Peyer's patch (tissue), 4 donors: ENCODE measurements around the gene SIGLEC15. TPM values are rescaled to one million over a fixed set of nuclear protein-coding genes. Genes with fewer than 3 reads are reported as not detected.
"Not testable (repeated sequence)": the region's sequence is repeated elsewhere in the genome, so short reads cannot be mapped to it uniquely, and the experiment has no call there.

Experiments used
- DNase-seq, 3 donors: peaks; one replicate each; pipeline ENCODE4 v3.0.0-alpha.2; 2017 to 2019
- H3K27ac ChIP-seq, 4 donors: fragments of 200-600 bp; sonication (generic); one replicate each; pipeline ENCODE4 v1.5.1; 2016 to 2019
- H3K27me3 ChIP-seq, 2 donors: fragments of 200-600 bp; sonication (generic); one replicate each; pipeline ENCODE4 v1.5.1; 2019
- H3K36me3 ChIP-seq, 3 donors: fragments of 200-600 bp; sonication (generic); one replicate each; pipeline ENCODE4 v1.5.1; 2016 to 2019
- H3K4me1 ChIP-seq, 4 donors: fragments of 200-600 bp; sonication (generic); one replicate each; pipeline ENCODE4 v1.5.1; 2016 to 2019
- H3K4me3 ChIP-seq, 4 donors: fragments of 200-600 bp; sonication (generic); 1 replicate in 3 of 4; 2 replicates in 1 of 4; pipeline ENCODE4 v1.5.1; 2016 to 2019; ENCODE audit warnings: mild to moderate bottlenecking in 1 of 4
- H3K9me3 ChIP-seq, 4 donors: fragments of 200-600 bp; sonication (generic); one replicate each; pipeline ENCODE4 v1.5.1; 2016 to 2019; ENCODE audit warnings: mild to moderate bottlenecking in 1 of 4
- POLR2A ChIP-seq, 2 donors: fragments of 450-650 bp; IDR thresholded peaks; one replicate each; pipeline ENCODE4 v1.5.1; 2017; ENCODE audit warnings: antibody characterized with exemption in 2 of 2, mild to moderate bottlenecking in 2 of 2, moderate library complexity in 2 of 2
- total RNA-seq, 4 donors: library from RNA; depleted of rRNA; stranded (reverse); fragments of >200 nt; gene quantifications; one replicate each; pipeline ENCODE4 v1.1.0, GENCODE V29; 2016
- TF ChIP-seq, protein P1 (sequence below), 6 experiments: fragments of 450-650 bp in 4 of 6; fragments of 200-600 bp in 2 of 6; sonication (generic) in 1 of 6; IDR thresholded peaks; one replicate each; pipeline ENCODE4 v1.5.1; 2017 to 2019; ENCODE audit warnings: antibody characterized with exemption in 6 of 6, mild to moderate bottlenecking in 3 of 6, moderate library complexity in 1 of 6

Gene SIGLEC15
- total RNA-seq, 4 donors from 2014 or later, result 0.47 TPM; not detected in 3

DNA sequence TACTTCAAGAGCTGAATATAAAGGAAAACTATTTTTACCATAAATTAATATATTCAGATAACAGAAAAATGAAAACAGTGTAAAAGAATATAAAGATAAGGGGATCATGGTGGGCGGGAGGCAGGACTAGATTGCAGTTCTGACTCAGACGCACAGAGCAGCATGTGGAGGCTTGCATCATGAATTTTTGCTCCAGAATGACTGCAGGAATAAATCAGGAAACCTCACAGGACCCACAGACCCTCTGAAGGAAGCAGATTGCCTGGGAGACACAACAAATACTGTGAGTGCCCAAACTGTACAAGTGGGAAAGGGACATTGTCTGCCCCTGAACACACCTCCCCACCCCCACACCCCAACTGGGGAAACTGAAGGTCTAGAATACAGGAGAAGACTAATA lies 19.2 kb upstream of the SIGLEC15 start:
- Histone ChIP-seq H3K4me1 (no peaks in the 10 kb centered on the region), H3K4me3 (no peak overlapping the region), H3K27me3 (no peaks in the 10 kb centered on the region), H3K9me3 (peaks cover 0 to 6% (median 0%) of the 10 kb centered on the region in 4 donors), H3K36me3 (no peaks in the 10 kb centered on the region), H3K27ac (no peak overlapping the region)
- TF ChIP-seq, protein P1, sequence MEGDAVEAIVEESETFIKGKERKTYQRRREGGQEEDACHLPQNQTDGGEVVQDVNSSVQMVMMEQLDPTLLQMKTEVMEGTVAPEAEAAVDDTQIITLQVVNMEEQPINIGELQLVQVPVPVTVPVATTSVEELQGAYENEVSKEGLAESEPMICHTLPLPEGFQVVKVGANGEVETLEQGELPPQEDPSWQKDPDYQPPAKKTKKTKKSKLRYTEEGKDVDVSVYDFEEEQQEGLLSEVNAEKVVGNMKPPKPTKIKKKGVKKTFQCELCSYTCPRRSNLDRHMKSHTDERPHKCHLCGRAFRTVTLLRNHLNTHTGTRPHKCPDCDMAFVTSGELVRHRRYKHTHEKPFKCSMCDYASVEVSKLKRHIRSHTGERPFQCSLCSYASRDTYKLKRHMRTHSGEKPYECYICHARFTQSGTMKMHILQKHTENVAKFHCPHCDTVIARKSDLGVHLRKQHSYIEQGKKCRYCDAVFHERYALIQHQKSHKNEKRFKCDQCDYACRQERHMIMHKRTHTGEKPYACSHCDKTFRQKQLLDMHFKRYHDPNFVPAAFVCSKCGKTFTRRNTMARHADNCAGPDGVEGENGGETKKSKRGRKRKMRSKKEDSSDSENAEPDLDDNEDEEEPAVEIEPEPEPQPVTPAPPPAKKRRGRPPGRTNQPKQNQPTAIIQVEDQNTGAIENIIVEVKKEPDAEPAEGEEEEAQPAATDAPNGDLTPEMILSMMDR (IDR thresholded peaks at IDR 0.05), result no peak
- TF ChIP-seq POLR2A (IDR thresholded peaks at IDR 0.05), result no peak
- DNase-seq, result no peak

DNA sequence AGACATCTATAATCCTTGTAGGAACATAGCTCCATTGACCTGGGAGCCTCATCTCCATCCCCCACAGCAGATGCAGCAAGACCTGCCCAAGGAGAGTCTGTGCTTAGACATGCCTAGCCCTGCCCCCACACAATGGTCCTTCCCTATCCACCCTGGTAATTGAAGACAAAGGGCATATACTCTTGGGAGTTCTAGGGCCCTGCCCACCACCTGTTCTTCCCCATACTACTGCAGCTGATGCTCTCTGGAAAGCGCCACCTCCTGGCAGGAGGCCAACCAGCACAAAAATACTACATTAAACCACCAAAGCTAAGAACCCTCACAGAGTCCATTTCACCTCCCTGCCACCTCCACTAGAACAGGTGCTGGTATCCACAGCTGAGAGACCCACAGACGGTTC lies 18.3 kb upstream of the SIGLEC15 start:
- peak in 2 of 3 donors; percentile 64 to 71 for DNase-seq
- not testable (repeated sequence) for H3K27me3 ChIP-seq, H3K4me3 ChIP-seq, H3K4me1 ChIP-seq, H3K9me3 ChIP-seq, H3K36me3 ChIP-seq, H3K27ac ChIP-seq
- TF ChIP-seq, protein P1 (IDR thresholded peaks at IDR 0.05), result peak in 4 of 6 experiments; percentile 17 to 37 (median 25)

DNA sequence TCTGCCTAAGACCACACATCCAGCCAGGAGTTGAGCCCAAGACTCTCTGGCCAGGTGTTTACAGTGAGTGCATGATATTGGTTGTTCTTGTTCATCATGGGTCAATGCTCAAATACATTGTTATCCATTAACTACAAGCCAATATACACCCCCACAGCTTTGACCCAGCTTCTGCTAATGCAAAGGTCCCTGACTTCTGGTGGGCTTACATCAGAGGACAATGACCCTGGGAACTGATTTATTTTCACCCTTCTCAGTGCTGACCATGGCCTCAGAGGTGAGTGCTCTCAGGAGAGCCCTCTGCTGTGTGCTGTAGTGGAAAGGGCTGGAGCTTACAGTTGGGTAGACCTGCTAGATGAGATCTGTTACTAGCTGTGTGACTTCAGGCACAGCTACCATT lies 10.7 kb upstream of the SIGLEC15 start:
- H3K4me1 ChIP-seq, H3K9me3 ChIP-seq, DNase-seq, H3K27ac ChIP-seq, H3K27me3 ChIP-seq, H3K36me3 ChIP-seq, H3K4me3 ChIP-seq: not testable (repeated sequence)

DNA sequence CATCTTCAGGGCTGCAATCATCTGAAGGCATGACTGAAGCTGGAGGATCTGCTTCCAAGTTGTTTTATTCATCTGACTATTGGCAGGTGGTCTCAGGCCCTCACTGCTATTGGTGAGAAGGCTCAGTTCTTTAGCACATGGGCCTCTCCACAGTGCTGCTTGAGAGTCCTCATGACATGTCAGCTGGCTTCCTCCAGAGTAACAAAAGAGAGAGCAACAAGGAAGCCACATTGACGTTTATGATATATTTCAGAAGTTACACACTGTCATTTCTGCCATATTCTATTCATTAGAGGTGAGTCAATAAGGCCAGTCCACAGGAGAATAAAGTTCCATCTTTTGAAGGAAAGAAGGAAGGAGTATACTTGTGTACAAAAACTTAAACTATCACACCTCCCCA lies 7.9 kb upstream of the SIGLEC15 start:
- no peak for TF ChIP-seq POLR2A (IDR thresholded peaks at IDR 0.05)
- TF ChIP-seq, protein P1 (IDR thresholded peaks at IDR 0.05), result no peak
- Histone ChIP-seq H3K4me3 (no peak overlapping the region), H3K27ac (no peak overlapping the region), H3K9me3 (no peaks in the 10 kb centered on the region), H3K36me3 (no peaks in the 10 kb centered on the region), H3K4me1 (no peaks in the 10 kb centered on the region), H3K27me3 (no peaks in the 10 kb centered on the region)
- DNase-seq, result no peak

DNA sequence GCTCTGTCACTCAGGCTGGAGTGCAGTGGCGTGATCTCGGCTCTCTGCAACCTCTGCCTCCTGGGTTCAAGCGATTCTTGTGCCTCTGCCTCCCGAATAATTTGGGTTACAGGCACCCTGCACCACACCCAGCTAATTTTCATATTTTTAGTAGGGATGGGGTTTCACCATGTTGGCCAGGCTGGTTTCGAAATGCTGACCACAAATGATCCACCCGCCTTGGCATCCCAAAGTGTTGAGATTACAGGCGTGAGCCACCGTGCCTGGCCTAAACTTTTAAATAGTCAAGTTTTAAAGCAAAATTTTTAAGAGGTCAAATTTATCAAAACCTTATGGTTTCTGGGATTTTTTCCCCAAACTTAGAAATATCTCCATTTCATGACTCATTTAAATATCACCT lies 6.7 kb upstream of the SIGLEC15 start:
- not testable (repeated sequence) for H3K4me3 ChIP-seq, H3K27ac ChIP-seq

DNA sequence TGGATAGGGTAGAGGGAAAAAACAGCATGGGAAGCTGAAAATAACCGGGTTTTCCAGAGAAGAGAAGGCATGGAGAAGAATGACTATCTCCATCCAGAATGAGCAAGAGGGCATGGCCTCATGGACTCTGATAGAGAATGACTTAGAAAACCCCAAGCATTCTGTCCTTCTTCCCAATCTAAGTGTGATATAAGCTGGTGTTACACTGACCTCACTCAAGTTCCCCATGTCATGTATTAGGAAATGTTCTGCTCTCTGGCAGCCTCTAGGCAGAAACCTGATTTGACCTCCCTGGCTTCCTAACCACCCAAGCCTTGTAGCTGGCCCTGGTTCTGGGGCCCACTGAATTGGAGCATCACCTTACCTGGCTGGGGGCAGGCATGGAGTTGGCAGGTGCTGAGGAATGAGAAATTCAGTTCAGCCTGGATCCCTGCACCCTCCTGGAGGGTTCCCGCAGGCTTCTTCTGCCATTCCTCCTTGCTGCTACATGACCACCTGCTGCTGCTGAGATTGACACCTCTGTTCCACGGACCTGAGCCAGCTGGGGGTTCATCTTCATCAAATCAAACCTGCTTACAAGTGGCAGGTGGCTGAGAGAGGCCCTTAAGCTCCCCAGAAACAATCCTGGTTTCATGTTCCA lies 5.2 kb upstream of the SIGLEC15 start:
- H3K9me3 ChIP-seq, result no peaks in the 10 kb centered on the region
- H3K4me1 ChIP-seq, result no peaks in the 10 kb centered on the region
- H3K36me3 ChIP-seq, result no peaks in the 10 kb centered on the region
- DNase-seq, result no peak
- H3K27ac ChIP-seq, result no peak overlapping the region
- H3K4me3 ChIP-seq, result no peak overlapping the region
- TF ChIP-seq, protein P1 (IDR thresholded peaks at IDR 0.05), result no peak
- TF ChIP-seq POLR2A (IDR thresholded peaks at IDR 0.05), result no peak
- no peaks in the 10 kb centered on the region for H3K27me3 ChIP-seq

More for the DNA sequence above, 6.7 kb upstream of the SIGLEC15 start:
- not testable (repeated sequence) for H3K27me3 ChIP-seq, H3K4me1 ChIP-seq, H3K36me3 ChIP-seq, H3K9me3 ChIP-seq, DNase-seq

DNA sequence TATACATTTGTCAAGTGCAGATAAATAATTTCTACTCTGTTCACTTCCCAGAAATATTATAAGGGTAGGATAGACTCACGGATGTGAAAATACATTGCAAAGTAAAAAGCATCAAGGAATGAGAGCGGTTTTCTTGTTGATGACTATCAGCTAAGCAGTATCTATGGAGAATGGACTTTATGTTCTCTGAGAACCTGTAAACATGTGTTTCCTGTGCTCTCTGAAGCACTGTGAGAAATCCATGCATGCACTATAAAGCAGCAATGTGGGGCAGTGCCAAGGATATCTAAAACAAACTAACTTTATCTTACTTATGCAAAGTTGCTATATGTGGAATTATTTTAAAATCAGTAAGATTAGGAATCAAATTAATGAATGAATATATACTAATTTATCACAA lies 4.4 kb upstream of the SIGLEC15 start:
- no peak for DNase-seq
- no peak overlapping the region for H3K4me3 ChIP-seq
- H3K9me3 ChIP-seq, result no peaks in the 10 kb centered on the region
- H3K36me3 ChIP-seq, result no peaks in the 10 kb centered on the region
- no peak overlapping the region for H3K27ac ChIP-seq
- H3K27me3 ChIP-seq, result no peaks in the 10 kb centered on the region
- no peaks in the 10 kb centered on the region for H3K4me1 ChIP-seq
- no peak for TF ChIP-seq POLR2A (IDR thresholded peaks at IDR 0.05)
- TF ChIP-seq, protein P1 (IDR thresholded peaks at IDR 0.05), result no peak
